GM12891 (cell line): ENCODE measurements around the gene PLS1.
"Not testable (repeated sequence)": the region's sequence is repeated elsewhere in the genome, so short reads cannot be mapped to it uniquely, and the experiment has no call there.

ENCODE experiments used
- DNase-seq: peaks from one replicate; pipeline ENCODE4 v3.0.0; 2011; ENCODE audit warnings: low spot score; ENCODE audit not compliant: insufficient read length
- FAIRE-seq: peaks from 2 replicates; lab custom pipeline; 2011; peaks lifted over from hg19 to GRCh38; lab: Jason Lieb, UNC
- PAX5 ChIP-seq: IDR thresholded peaks from 2 replicates; pipeline ENCODE4 v1.6.1; 2011; ENCODE audit warnings: low read length, moderate library complexity, mild to moderate bottlenecking; ENCODE audit not compliant: insufficient read depth, severe bottlenecking
- POLR2A ChIP-seq: IDR thresholded peaks from 2 replicates; pipeline ENCODE4 v1.6.1; 2011; ENCODE audit warnings: low read depth, low read length, control low read depth
- POLR2AphosphoS5 ChIP-seq: IDR thresholded peaks from 2 replicates; pipeline ENCODE4 v1.6.1; 2011; ENCODE audit warnings: low read depth, low read length, control low read depth
- POU2F2 ChIP-seq: IDR thresholded peaks from 2 replicates; pipeline ENCODE4 v1.6.1; 2011; ENCODE audit warnings: low read depth, mild to moderate bottlenecking, control low read depth, low read length, moderate library complexity
- SPI1 ChIP-seq: IDR thresholded peaks from 2 replicates; pipeline ENCODE4 v1.6.1; 2011; ENCODE audit warnings: low read depth, low read length, control low read depth
- TAF1 ChIP-seq: IDR thresholded peaks from 2 replicates; pipeline ENCODE4 v1.6.1; 2011; ENCODE audit warnings: low read depth, low read length, control low read depth

The PLS1 gene

DNA sequence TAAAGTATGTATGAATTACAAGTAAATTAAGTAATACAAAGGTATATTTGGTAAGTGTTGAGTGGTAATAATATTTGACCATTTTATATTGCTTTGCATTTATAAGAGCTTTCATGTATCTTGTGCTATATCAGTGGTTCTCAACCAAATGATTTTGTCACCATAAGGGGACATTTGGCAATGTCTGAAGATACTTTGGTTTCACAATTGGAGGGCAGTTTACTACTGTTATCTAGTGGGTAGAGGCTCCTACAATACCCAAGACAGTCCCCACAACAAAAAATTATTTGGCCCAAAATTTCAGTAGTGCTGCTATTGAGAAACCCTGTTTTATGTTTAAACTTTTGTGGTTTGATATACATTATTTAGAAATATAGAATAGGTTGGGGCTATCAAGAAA lies 142.2 kb downstream of the PLS1 start:
- no peak for FAIRE-seq
- no peak for DNase-seq
- no peak for TF ChIP-seq POLR2AphosphoS5
- no peak for TF ChIP-seq TAF1

DNA sequence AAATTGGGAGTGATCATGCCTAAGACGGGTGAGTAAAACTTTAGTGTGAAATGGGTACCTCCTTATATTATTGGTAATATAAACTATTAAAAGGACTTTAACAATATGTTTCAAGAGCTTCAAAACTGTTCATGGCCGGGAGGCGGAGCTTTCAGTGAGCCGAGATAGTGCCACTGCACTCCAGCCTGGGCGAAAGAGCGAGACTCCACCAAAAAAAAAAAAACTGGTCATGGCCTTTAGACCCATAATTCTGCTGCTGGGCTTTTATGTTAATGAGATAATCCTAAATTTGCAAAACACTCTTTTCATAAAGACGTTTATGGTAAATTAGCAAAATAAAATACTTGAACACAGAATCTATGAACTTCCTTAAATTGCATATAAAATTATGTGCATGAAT lies 150.5 kb downstream of the PLS1 start:
- DNase-seq (no peak), FAIRE-seq (no peak)
- TF ChIP-seq SPI1 (no peak), PAX5 (no peak), TAF1 (no peak), POLR2A (no peak), POU2F2 (no peak), POLR2AphosphoS5 (no peak)

DNA sequence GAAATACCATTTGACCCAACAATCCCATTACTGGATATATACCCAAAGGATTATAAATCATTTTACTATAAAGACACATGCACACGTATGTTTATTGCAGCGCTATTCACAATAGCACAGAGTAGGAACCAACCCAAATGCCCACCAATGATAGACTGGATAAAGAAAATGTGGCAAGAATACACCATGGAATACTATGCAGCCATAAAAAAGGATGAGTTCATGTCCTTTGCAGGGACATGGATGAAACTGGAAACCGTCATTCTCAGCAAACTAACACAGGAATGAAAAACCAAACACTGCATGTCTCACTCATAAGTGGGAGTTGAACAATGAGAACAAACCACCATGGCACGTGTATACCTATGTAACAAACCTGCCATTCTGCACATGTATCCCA lies 154.3 kb downstream of the PLS1 start:
- not testable (repeated sequence) for FAIRE-seq, DNase-seq

DNA sequence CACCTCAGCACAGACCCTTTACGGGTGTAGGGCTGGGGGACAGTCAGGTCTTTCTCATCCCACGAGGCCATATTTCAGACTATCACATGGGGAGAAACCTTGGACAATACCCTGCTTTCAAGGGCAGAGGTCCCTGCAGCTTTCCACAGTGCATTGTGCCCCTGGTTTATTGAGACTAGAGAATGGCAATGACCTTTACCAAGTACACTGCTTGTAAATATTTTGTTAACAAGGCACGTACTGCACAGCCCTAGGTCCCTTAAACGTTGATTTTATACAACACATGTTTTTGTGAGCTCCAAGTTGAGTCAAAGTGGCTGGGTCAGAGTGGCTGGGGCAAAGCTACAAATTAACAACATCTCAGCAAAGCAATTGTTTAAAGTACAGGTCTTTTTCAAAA lies 156.4 kb downstream of the PLS1 start:
- FAIRE-seq, DNase-seq: not testable (repeated sequence)

DNA sequence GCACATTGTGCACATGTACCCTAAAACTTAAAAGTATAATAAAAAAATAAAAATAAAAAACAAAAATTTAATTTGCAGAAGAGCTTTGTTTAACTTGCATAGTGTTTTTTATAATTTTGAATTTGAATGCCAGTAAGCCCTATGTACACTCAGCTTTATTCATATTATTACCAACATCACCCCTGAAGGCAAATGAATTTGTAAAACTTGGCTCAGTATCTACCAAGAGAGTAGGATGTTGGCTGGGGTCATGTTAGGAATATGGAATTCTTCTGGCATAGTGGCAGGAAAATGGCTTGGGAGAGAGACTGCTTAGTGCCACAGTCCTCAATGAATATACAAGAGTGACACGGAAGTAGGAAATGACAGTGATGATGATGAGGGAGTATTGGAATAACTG lies 158.3 kb downstream of the PLS1 start:
- DNase-seq (no peak), FAIRE-seq (no peak)
- no peak for TF ChIP-seq PAX5
- no peak for TF ChIP-seq POLR2AphosphoS5
- TF ChIP-seq POU2F2, result no peak
- TF ChIP-seq TAF1, result no peak
- TF ChIP-seq POLR2A, result no peak
- no peak for TF ChIP-seq SPI1
